B cell (primary cell): Measurements from ENCODE around the gene DYDC2.

Experiments used
- EZH2 ChIP-seq: IDR thresholded peaks from 2 replicates; pipeline ENCODE4 v1.6.1; 2012; ENCODE audit warnings: borderline replicate concordance, low read depth, mild to moderate bottlenecking, moderate library complexity, low read length; ENCODE audit not compliant: insufficient read depth, poor library complexity, severe bottlenecking
- TF ChIP-seq, protein P1 (sequence below): fragments of 200-600 bp; IDR thresholded peaks from one replicate; pipeline ENCODE4 v1.8.0; 2022; ENCODE audit warnings: antibody characterized with exemption, mild to moderate bottlenecking

DNA sequence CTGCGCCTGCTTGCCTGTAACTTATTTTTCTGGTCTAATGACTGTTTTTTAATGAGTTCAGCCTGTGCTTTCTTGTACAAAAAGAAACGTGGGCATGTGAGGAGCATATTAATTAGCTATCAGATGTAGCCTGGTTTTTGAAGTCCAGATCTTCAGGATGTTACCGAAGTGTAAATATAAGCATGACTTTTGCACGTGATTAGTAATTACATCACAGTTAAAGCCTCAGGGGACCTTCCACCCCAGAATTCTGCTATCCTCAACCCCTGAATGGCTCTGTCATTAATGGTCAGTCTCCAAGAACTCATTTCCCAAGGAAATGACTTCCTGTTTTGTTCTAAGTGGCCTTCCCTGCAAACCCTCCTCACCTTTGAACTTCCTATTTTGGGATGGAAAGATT, 49.6 kb downstream of the DYDC2 start:
- TF ChIP-seq EZH2 = no peak
- TF ChIP-seq, protein P1, sequence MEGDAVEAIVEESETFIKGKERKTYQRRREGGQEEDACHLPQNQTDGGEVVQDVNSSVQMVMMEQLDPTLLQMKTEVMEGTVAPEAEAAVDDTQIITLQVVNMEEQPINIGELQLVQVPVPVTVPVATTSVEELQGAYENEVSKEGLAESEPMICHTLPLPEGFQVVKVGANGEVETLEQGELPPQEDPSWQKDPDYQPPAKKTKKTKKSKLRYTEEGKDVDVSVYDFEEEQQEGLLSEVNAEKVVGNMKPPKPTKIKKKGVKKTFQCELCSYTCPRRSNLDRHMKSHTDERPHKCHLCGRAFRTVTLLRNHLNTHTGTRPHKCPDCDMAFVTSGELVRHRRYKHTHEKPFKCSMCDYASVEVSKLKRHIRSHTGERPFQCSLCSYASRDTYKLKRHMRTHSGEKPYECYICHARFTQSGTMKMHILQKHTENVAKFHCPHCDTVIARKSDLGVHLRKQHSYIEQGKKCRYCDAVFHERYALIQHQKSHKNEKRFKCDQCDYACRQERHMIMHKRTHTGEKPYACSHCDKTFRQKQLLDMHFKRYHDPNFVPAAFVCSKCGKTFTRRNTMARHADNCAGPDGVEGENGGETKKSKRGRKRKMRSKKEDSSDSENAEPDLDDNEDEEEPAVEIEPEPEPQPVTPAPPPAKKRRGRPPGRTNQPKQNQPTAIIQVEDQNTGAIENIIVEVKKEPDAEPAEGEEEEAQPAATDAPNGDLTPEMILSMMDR = no peak
